ENCODE measurements around the gene NBPF3.

DNA sequence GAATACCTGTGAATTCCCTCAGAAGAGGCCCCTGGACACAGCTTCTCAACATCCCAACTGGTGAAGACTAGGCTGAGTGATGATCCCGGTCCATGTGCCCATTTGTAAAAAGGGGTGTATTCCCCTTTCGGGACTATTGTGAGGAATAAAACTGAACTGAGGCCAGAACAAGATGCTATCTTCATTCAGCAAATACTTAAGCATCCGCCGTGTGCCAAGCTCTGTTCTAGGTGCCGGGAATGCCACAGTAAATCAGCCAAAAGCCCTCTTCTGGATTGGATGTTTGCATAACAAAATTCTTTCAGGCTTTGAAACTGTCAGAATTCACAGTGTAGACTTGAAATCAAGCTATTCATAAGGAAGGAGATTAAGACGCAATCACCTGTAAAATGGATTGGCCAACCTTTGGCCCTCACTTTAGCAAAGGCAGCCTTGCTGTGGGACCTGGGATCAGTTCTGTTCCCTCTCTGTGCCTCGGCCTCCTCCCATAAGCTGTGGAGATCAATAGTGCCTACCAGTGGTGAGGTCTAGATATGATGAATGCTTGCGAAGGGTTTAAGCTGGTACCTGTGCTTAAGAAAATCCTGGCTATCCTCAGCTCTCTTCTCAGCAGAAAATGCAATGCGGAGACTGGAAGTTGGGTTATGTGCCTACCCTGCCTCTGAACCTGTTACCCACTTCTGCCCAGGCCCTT is 71.1 kb downstream of the NBPF3 start:
- TF ChIP-seq, protein P1, sequence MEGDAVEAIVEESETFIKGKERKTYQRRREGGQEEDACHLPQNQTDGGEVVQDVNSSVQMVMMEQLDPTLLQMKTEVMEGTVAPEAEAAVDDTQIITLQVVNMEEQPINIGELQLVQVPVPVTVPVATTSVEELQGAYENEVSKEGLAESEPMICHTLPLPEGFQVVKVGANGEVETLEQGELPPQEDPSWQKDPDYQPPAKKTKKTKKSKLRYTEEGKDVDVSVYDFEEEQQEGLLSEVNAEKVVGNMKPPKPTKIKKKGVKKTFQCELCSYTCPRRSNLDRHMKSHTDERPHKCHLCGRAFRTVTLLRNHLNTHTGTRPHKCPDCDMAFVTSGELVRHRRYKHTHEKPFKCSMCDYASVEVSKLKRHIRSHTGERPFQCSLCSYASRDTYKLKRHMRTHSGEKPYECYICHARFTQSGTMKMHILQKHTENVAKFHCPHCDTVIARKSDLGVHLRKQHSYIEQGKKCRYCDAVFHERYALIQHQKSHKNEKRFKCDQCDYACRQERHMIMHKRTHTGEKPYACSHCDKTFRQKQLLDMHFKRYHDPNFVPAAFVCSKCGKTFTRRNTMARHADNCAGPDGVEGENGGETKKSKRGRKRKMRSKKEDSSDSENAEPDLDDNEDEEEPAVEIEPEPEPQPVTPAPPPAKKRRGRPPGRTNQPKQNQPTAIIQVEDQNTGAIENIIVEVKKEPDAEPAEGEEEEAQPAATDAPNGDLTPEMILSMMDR (IDR thresholded peaks at IDR 0.05), result peak; percentile 18
- no peak for TF ChIP-seq EZH2phosphoT487 (IDR thresholded peaks at IDR 0.05)

Measured in neural progenitor cell (in vitro differentiated cells).